CD4-positive, alpha-beta memory T cell (primary cell): ENCODE results near the gene SYNDIG1L. TPM values are rescaled to one million over a fixed set of nuclear protein-coding genes. Genes with fewer than 3 reads are reported as not detected.

Source experiments
- CTCF ChIA-PET: fragments of 350-600 bp; sonication (Branson Sonifier 250); formaldehyde crosslinking; loops from one replicate; lab custom pipeline; 2021; ENCODE audit warnings: inconsistent platforms; ENCODE audit not compliant: partially characterized antibody; lab: Charles Lee
- POLR2A ChIA-PET: fragments of 350-600 bp; sonication (Branson Sonifier 250); formaldehyde crosslinking; loops from one replicate; lab custom pipeline; 2021; ENCODE audit not compliant: partially characterized antibody; lab: Charles Lee
- DNase-seq, 5 donors: peaks; one replicate each; pipeline versions ENCODE4 v3.0.0 to v3.0.0-alpha.2; 2020 to 2022; ENCODE audit warnings: mixed read lengths in 1 of 5
- H3K27ac ChIP-seq: one replicate; pipeline ENCODE4 v1.7.0; 2013; ENCODE audit warnings: low read depth, low read length
- H3K27me3 ChIP-seq: 2 replicates; pipeline ENCODE4 v1.7.0; 2013; ENCODE audit warnings: mild to moderate bottlenecking, low read length, moderate library complexity; ENCODE audit not compliant: insufficient read depth
- H3K36me3 ChIP-seq: 2 replicates; pipeline ENCODE4 v1.7.0; 2013; ENCODE audit warnings: mild to moderate bottlenecking, low read length, moderate library complexity; ENCODE audit not compliant: insufficient read depth
- H3K4me1 ChIP-seq: 2 replicates; pipeline ENCODE4 v1.7.0; 2013; ENCODE audit warnings: mild to moderate bottlenecking, low read length, moderate library complexity; ENCODE audit not compliant: insufficient read depth
- H3K4me3 ChIP-seq, 2 donors: one replicate each; pipeline ENCODE4 v1.7.0; 2013; ENCODE audit warnings: low read length in 2 of 2, mild to moderate bottlenecking in 1 of 2
- H3K9me3 ChIP-seq, 2 donors: one replicate each; pipeline ENCODE4 v1.7.0; 2013; ENCODE audit warnings: low read length in 2 of 2, control low read depth in 1 of 2; ENCODE audit not compliant: control insufficient read depth in 1 of 2
- H3K27ac Mint-ChIP-seq, 7 donors: one replicate each; pipeline ENCODE4 v1.8.0; 2020 to 2021; ENCODE audit warnings: mixed read lengths in 7 of 7, mild to moderate bottlenecking in 6 of 7, inconsistent platforms in 3 of 7, moderate library complexity in 3 of 7
- H3K27me3 Mint-ChIP-seq, 2 donors: one replicate each; pipeline ENCODE4 v1.8.0; 2020 to 2021; ENCODE audit warnings: mixed read lengths in 2 of 2
- H3K36me3 Mint-ChIP-seq, 2 donors: one replicate each; pipeline ENCODE4 v1.8.0; 2020 to 2021; ENCODE audit warnings: mixed read lengths in 2 of 2, inconsistent platforms in 1 of 2, mild to moderate bottlenecking in 1 of 2
- H3K4me1 Mint-ChIP-seq, 4 donors: one replicate each; pipeline ENCODE4 v1.8.0; 2020 to 2021; ENCODE audit warnings: mixed read lengths in 4 of 4, mild to moderate bottlenecking in 1 of 4
- H3K4me3 Mint-ChIP-seq, 8 donors: one replicate each; pipeline ENCODE4 v1.8.0; 2020 to 2021; ENCODE audit warnings: mixed read lengths in 8 of 8, mild to moderate bottlenecking in 7 of 8, moderate library complexity in 6 of 8, inconsistent platforms in 3 of 8
- H3K9me3 Mint-ChIP-seq, 8 donors: one replicate each; pipeline ENCODE4 v1.8.0; 2020 to 2021; ENCODE audit warnings: mixed read lengths in 8 of 8, mild to moderate bottlenecking in 5 of 8, inconsistent platforms in 3 of 8, moderate library complexity in 1 of 8
- intact Hi-C: fragments of 100-400 bp; cut with micrococcal nuclease; formaldehyde crosslinking; loops from one replicate; pipeline ENCODE4 v1.15.1; 2023
- polyA plus RNA-seq, 2 donors: library from polyadenylated mRNA; unstranded; fragments of 300-500 nt; fragmentation: Illumina TruSeq; gene quantifications; one replicate each; pipeline ENCODE4 v1.2.3, GENCODE V29; 2021
- total RNA-seq, 2 experiments: library from RNA; stranded (reverse); gene quantifications; one replicate each; pipeline ENCODE4 v1.2.3, GENCODE V29; 2021

The SYNDIG1L gene
- total and polyA plus RNA-seq, 4 experiments from 2014 or later: not detected

GRCh38 chr14:74412753-74413152, 13.3 kb downstream of the SYNDIG1L start:
- H3K9me3 ChIP-seq: no peaks in the 10 kb centered on the region
- H3K36me3 Mint-ChIP-seq: no peaks in the 10 kb centered on the region
- no peaks in the 10 kb centered on the region for H3K9me3 Mint-ChIP-seq
- no peaks in the 10 kb centered on the region for H3K4me1 Mint-ChIP-seq
- H3K27me3 ChIP-seq: peaks cover 3% of the 10 kb centered on the region
- no peak overlapping the region for H3K4me3 Mint-ChIP-seq
- no peak overlapping the region for H3K27ac ChIP-seq
- CTCF ChIA-PET: no interaction called here
- H3K36me3 ChIP-seq: no peaks in the 10 kb centered on the region
- intact Hi-C loops: no loop called here
- POLR2A ChIA-PET: no interaction called here
- no peak for DNase-seq
- no peaks in the 10 kb centered on the region for H3K4me1 ChIP-seq
- peaks cover 6 to 19% of the 10 kb centered on the region in 2 donors for H3K27me3 Mint-ChIP-seq
- no peak overlapping the region for H3K27ac Mint-ChIP-seq
- H3K4me3 ChIP-seq: no peak overlapping the region

DNA sequence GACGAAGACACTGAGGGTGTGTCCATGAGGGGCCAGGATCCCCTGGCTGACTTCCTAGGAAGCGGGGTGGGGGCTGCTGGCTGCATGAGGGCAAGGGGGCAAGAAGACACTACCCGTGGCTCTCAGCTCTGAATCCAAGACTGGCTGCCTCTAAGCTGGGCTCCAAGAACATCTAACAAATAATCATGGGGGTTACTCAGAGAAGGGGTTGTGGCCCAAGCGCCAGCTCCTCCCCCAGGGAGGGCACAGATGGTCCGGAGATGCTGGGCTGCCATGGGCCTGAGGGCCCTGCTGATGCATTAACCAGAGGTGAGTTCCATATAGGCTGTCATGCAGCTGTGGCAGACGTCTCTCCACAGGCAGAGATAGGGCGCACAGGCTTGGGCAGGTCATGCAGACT, 14.3 kb downstream of the SYNDIG1L start:
- Histone ChIP-seq H3K4me3 (no peak overlapping the region), H3K27me3 (peaks cover 3% of the 10 kb centered on the region), H3K4me1 (no peaks in the 10 kb centered on the region), H3K36me3 (no peaks in the 10 kb centered on the region), H3K27ac (no peak overlapping the region), H3K9me3 (no peaks in the 10 kb centered on the region)
- no peak for DNase-seq
- H3K36me3 Mint-ChIP-seq: no peaks in the 10 kb centered on the region
- no peak overlapping the region for H3K4me3 Mint-ChIP-seq
- ChIA-PET CTCF (no interaction called here), POLR2A (no interaction called here)
- H3K9me3 Mint-ChIP-seq: no peaks in the 10 kb centered on the region
- H3K27me3 Mint-ChIP-seq: peaks cover 6 to 19% of the 10 kb centered on the region in 2 donors
- no peaks in the 10 kb centered on the region for H3K4me1 Mint-ChIP-seq
- intact Hi-C loops: no loop called here
- no peak overlapping the region for H3K27ac Mint-ChIP-seq

GRCh38 chr14:74409441-74409840, 16.6 kb downstream of the SYNDIG1L start:
- Histone ChIP-seq H3K27me3 (peaks cover 3% of the 10 kb centered on the region), H3K4me1 (no peaks in the 10 kb centered on the region), H3K4me3 (no peak overlapping the region), H3K27ac (no peak overlapping the region), H3K9me3 (no peaks in the 10 kb centered on the region), H3K36me3 (no peaks in the 10 kb centered on the region)
- no peak for DNase-seq
- H3K4me3 Mint-ChIP-seq: no peak overlapping the region
- peaks cover 4 to 14% of the 10 kb centered on the region in 2 donors for H3K27me3 Mint-ChIP-seq
- intact Hi-C loops: no loop called here
- CTCF ChIA-PET: no interaction called here
- no peaks in the 10 kb centered on the region for H3K36me3 Mint-ChIP-seq
- no peaks in the 10 kb centered on the region for H3K9me3 Mint-ChIP-seq
- H3K27ac Mint-ChIP-seq: no peak overlapping the region
- POLR2A ChIA-PET: no interaction called here
- H3K4me1 Mint-ChIP-seq: no peaks in the 10 kb centered on the region

GRCh38 chr14:74408870-74409269, 17.1 kb downstream of the SYNDIG1L start:
- H3K27ac Mint-ChIP-seq: no peak overlapping the region
- no peaks in the 10 kb centered on the region for H3K4me1 ChIP-seq
- H3K9me3 Mint-ChIP-seq: no peaks in the 10 kb centered on the region
- H3K27me3 Mint-ChIP-seq: peaks cover 3 to 11% of the 10 kb centered on the region in 2 donors
- H3K4me3 Mint-ChIP-seq: no peak overlapping the region
- H3K36me3 Mint-ChIP-seq: no peaks in the 10 kb centered on the region
- ChIA-PET POLR2A (no interaction called here), CTCF (no interaction called here)
- peaks cover 0 to 1% (median 0%) of the 10 kb centered on the region in 4 donors for H3K4me1 Mint-ChIP-seq
- intact Hi-C loops: no loop called here
- H3K36me3 ChIP-seq: no peaks in the 10 kb centered on the region
- no peak for DNase-seq
- no peak overlapping the region for H3K4me3 ChIP-seq
- no peaks in the 10 kb centered on the region for H3K9me3 ChIP-seq
- H3K27ac ChIP-seq: no peak overlapping the region
- H3K27me3 ChIP-seq: peaks cover 3% of the 10 kb centered on the region

DNA sequence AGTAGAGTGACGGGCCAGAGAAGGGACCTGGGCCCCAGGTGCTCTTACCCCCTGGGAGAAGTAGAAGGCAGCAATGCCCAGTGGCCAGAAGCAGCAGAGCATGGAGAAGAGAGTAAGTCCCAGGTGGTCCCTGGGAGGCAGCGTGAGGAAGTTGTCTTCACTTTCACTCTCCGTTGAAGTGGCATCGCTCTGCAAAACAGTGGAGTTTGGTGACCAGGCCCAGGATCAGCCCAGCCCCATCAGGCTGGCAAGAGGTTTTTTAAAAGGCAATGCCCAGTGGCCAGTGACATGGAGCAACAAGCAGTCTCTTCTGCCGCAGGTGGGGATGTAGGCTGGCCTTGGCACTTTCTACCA, 18.2 kb downstream of the SYNDIG1L start:
- H3K36me3 ChIP-seq: no peaks in the 10 kb centered on the region
- no peaks in the 10 kb centered on the region for H3K27me3 ChIP-seq
- POLR2A ChIA-PET: no interaction called here
- peaks cover 1 to 3% (median 2%) of the 10 kb centered on the region in 4 donors for H3K4me1 Mint-ChIP-seq
- H3K4me3 ChIP-seq: no peak overlapping the region
- H3K4me1 ChIP-seq: peaks cover 3% of the 10 kb centered on the region
- no peak for DNase-seq
- no peak overlapping the region for H3K27ac ChIP-seq
- H3K9me3 ChIP-seq: no peaks in the 10 kb centered on the region
- no peaks in the 10 kb centered on the region for H3K36me3 Mint-ChIP-seq
- H3K27me3 Mint-ChIP-seq: peaks cover 2 to 9% of the 10 kb centered on the region in 2 donors
- intact Hi-C loops: no loop called here
- no peak overlapping the region for H3K4me3 Mint-ChIP-seq
- CTCF ChIA-PET: no interaction called here
- H3K27ac Mint-ChIP-seq: no peak overlapping the region
- H3K9me3 Mint-ChIP-seq: no peaks in the 10 kb centered on the region

DNA sequence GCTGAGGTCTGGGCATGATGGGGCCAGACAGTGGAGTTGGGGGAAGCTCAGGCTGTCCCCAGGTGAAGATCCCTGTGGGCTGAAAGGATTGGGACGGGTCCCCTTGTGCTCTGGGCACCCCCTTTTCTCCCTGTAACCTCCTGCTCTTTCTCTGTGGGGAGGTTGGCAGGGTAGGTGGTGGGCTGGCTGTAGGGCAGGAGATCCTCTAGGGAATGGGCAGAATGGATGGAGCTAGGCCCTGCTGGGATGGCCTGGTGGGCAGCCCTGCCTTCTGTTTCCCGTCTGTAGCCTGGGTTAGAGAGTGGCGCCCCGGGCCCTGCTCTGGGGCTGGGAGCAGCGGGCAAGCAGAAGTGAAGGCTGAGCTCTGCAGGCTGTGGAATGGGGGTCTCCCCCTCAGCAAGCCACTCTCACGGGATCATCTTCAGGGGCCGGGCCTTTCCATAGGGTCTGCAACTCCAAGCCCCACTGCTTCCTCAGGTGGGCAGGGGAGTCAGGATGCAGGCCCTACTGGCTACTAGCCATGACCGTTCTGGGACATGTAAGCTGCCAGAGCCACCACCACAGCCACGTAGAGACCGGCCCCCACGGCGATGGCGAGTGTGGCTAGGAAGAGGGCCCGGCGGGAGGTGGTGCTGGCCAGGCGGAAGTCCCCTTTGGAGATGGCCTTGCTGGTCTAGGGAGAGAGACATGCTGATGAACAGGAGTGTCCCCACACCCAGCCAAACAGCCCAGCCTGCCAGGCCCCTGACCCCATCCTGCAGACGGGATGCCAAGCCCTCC, 18.8 kb downstream of the SYNDIG1L start:
- Mint-ChIP-seq H3K27ac (no peak overlapping the region), H3K4me1 (peaks cover 2 to 6% (median 4%) of the 10 kb centered on the region in 4 donors), H3K36me3 (no peaks in the 10 kb centered on the region), H3K9me3 (no peaks in the 10 kb centered on the region), H3K27me3 (peaks cover 2 to 9% of the 10 kb centered on the region in 2 donors), H3K4me3 (no peak overlapping the region)
- Histone ChIP-seq H3K9me3 (no peaks in the 10 kb centered on the region), H3K4me1 (peaks cover 9% of the 10 kb centered on the region), H3K27me3 (no peaks in the 10 kb centered on the region), H3K4me3 (no peak overlapping the region), H3K27ac (no peak overlapping the region), H3K36me3 (no peaks in the 10 kb centered on the region)
- CTCF ChIA-PET: no interaction called here
- no peak for DNase-seq
- intact Hi-C loops: no loop called here
- POLR2A ChIA-PET: no interaction called here

DNA sequence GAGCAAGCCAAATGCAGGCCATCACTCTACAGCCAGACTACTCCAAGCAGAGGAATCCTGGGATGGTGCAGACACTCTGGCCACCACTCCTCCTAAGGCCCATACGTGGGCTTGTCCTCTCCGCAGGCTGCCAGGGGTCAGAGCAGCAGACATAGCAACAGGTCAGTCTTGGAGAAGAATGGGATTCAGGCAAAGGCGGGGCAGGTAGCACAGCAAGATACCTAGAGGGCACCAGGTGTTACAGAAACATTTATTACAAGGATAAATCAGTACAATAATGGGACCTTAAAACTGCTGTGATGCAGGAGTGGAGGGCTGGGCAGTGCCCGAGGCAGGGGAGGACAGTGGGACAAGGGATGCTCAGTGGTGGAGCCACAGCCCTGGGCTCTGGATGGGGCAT, 20.3 kb downstream of the SYNDIG1L start:
- peaks cover 12 to 22% (median 17%) of the 10 kb centered on the region in 4 donors for H3K4me1 Mint-ChIP-seq
- ChIA-PET CTCF (no interaction called here), POLR2A (no interaction called here)
- no peaks in the 10 kb centered on the region for H3K36me3 Mint-ChIP-seq
- Histone ChIP-seq H3K36me3 (no peaks in the 10 kb centered on the region), H3K27me3 (no peaks in the 10 kb centered on the region), H3K4me3 (no peak overlapping the region), H3K9me3 (no peaks in the 10 kb centered on the region), H3K4me1 (peaks cover 24% of the 10 kb centered on the region), H3K27ac (no peak overlapping the region)
- intact Hi-C loops: no loop called here
- H3K27ac Mint-ChIP-seq: no peak overlapping the region
- H3K4me3 Mint-ChIP-seq: no peak overlapping the region
- DNase-seq: no peak
- H3K9me3 Mint-ChIP-seq: no peaks in the 10 kb centered on the region
- peaks cover 2 to 5% of the 10 kb centered on the region in 2 donors for H3K27me3 Mint-ChIP-seq
